ENCODE measurements around the gene FUCA2. TPM values are rescaled to one million over a fixed set of nuclear protein-coding genes. Genes with fewer than 3 reads are reported as not detected.
A peak's percentile ranks its signal among the peaks of the same experiment; 100 is the strongest.

FUCA2 gene
- total and polyA plus RNA-seq, 2 of the 8 experiments (the other 6 are each of a cell fraction or from before 2014, with no cell fraction given) = 24.2 to 47.2 TPM

GRCh38 chr6:143449082-143449713, 62.3 kb downstream of the FUCA2 start:
- no peak overlapping the region for H3K4ac ChIP-seq (replicated peaks; ENCODE audit: insufficient read length, low read depth, low read length)
- peak overlapping the region; percentile 93 to 98 for H3K4me2 ChIP-seq (ENCODE audit: insufficient read depth in 1 of 2, low read depth in 2 of 2, low read length in 2 of 2)
- H3K18ac ChIP-seq (ENCODE audit: extremely low read depth, low read length) = no peak overlapping the region
- H2BK5ac ChIP-seq (ENCODE audit: low read depth, low read length) = no peak overlapping the region
- peak overlapping the region; percentile 75 to 97 (median 92) for H3K4me3 ChIP-seq (ENCODE audit: extremely low read depth in 1 of 4, insufficient read depth in 2 of 4, low read depth in 3 of 4, low read length in 4 of 4)
- H2BK12ac ChIP-seq (ENCODE audit: low read depth, low read length) = no peak overlapping the region
- CTCF ChIA-PET (ENCODE audit: partially characterized antibody) = interaction anchor here (1.2 kb wide), 1 partner anchor 627 kb away, joined by 4 read pairs; no protein-coding TSS in a partner anchor
- H4K91ac ChIP-seq (replicated peaks; ENCODE audit: insufficient read length, low read length) = no peak overlapping the region
- no peak overlapping the region for H2AK5ac ChIP-seq (ENCODE audit: low read depth, low read length)
- no peak overlapping the region for H3K23ac ChIP-seq (ENCODE audit: insufficient read length)
- H3K27ac ChIP-seq (ENCODE audit: low read depth, low read length) = no peak overlapping the region
- H3K4me1 ChIP-seq (replicated peaks in 1 of 4; ENCODE audit: control insufficient read depth in 3 of 4, insufficient read depth in 4 of 4, low read length in 3 of 4) = no peaks in the 10 kb centered on the region; a peak in 1 of 7 replicates
- H3K14ac ChIP-seq (ENCODE audit: insufficient read length) = no peak overlapping the region
- no peak overlapping the region for H2BK15ac ChIP-seq (ENCODE audit: low read length)
- WGBS, 2 experiments (ENCODE audit: extremely low coverage in 1 of 2, insufficient coverage in 1 of 2, insufficient read length in 1 of 2, insufficient replicate concordance in 2 of 2, low coverage in 1 of 2, low lambda C conversion rate in 2 of 2, missing lambda C conversion rate in 1 of 2) = 70% methylated on average over 6 of the region's 6 CpGs; no CpG with 5 or more reads in 1 of the 2 experiments
- no peak overlapping the region for H2BK20ac ChIP-seq (ENCODE audit: low read length)
- H3K79me1 ChIP-seq (ENCODE audit: low read depth, low read length) = no peaks in the 10 kb centered on the region
- POLR2A ChIA-PET (ENCODE audit: partially characterized antibody) = interaction anchor here (0.6 to 1.1 kb wide), 2 partner anchors 14 to 44 kb away, joined by 3 read pairs; no protein-coding TSS in a partner anchor
- H2BK120ac ChIP-seq (replicated peaks; ENCODE audit: low read depth, low read length) = no peak overlapping the region
- peak overlapping the region in 1 of 4 experiments; percentile 93; a peak in 1 of 7 replicates for H3K9ac ChIP-seq (replicated peaks in 1 of 4; ENCODE audit: extremely low read depth in 1 of 4, low read depth in 3 of 4, low read length in 3 of 4)
- no peaks in the 10 kb centered on the region for H3K36me3 ChIP-seq (ENCODE audit: control insufficient read depth in 2 of 4, insufficient read depth in 4 of 4, low read length in 3 of 4)
- H3K79me2 ChIP-seq (ENCODE audit: control insufficient read depth in 1 of 2, insufficient read depth in 2 of 2, low read length in 2 of 2) = peaks cover 0 to 24% of the 10 kb centered on the region in 2 experiments; a peak in 3 of 4 replicates
- H4K5ac ChIP-seq (ENCODE audit: insufficient read length, low read depth, low read length) = no peak overlapping the region
- H3K56ac ChIP-seq (replicated peaks; ENCODE audit: insufficient read length, low read depth, low read length) = no peak overlapping the region
- no peak for DNase-seq (ENCODE audit: low read depth in 1 of 2, low spot score in 2 of 2)
- no peak for FAIRE-seq
- H3K9me3 ChIP-seq (ENCODE audit: insufficient read depth in 2 of 2, low read depth in 1 of 2, low read length in 1 of 2) = no peaks in the 10 kb centered on the region
- no peaks in the 10 kb centered on the region for H3K27me3 ChIP-seq (replicated peaks in 1 of 4; ENCODE audit: control insufficient read depth in 3 of 4, extremely low read depth in 1 of 4, insufficient read depth in 3 of 4, low read length in 3 of 4)
- H2AFZ ChIP-seq (ENCODE audit: low read length) = no peak overlapping the region
- no peaks in the 10 kb centered on the region for H4K20me1 ChIP-seq (replicated peaks in 1 of 2; ENCODE audit: control insufficient read depth in 1 of 2, insufficient read depth in 2 of 2, low read length in 2 of 2)
- H3K23me2 ChIP-seq (ENCODE audit: low read depth, low read length) = peaks cover 10% of the 10 kb centered on the region
- H4K8ac ChIP-seq (ENCODE audit: extremely low read depth, insufficient read depth, low read length) = no peak overlapping the region
- no peak for TF ChIP-seq POLR2A (IDR thresholded peaks at IDR 0.05; ENCODE audit: control extremely low read depth in 1 of 2, low read depth in 2 of 2, low read length in 2 of 2)
- TF ChIP-seq KDM5A (IDR thresholded peaks at IDR 0.05; ENCODE audit: low read length) = no peak

All from H1 (cell line).